ENCODE measurements around the gene CLN5.
"Not testable (repeated sequence)": the region's sequence is repeated elsewhere in the genome, so short reads cannot be mapped to it uniquely, and the experiment has no call there.

Gene CLN5

DNA sequence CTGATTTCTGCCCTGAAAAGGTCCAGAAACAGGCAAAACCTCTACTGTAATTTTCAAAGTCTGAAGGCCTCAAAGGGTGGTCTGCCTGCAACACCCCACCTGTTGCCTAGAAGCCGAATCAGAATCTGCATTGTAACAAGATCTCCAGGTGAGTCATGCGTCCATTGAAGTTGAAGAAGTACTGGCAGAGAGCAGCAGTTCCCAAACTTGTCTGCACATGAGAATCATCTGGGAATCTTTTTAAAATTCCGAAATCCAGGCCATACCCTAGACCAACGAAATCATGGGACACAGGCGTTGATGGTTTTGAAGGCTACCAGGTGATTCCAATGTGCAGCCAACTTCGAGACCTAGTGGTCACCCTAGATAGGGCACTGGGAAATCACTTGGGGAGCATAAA lies 16.0 kb upstream of the CLN5 start:
- no peak for DNase-seq (ENCODE audit: low read depth in 4 of 4, low spot score in 1 of 4)

- DNase-seq (ENCODE audit: low read depth in 4 of 4, low spot score in 1 of 4), result no peak
Measured at GRCh38 chr13:76976490-76976889, 15.4 kb upstream of the CLN5 start.

DNA sequence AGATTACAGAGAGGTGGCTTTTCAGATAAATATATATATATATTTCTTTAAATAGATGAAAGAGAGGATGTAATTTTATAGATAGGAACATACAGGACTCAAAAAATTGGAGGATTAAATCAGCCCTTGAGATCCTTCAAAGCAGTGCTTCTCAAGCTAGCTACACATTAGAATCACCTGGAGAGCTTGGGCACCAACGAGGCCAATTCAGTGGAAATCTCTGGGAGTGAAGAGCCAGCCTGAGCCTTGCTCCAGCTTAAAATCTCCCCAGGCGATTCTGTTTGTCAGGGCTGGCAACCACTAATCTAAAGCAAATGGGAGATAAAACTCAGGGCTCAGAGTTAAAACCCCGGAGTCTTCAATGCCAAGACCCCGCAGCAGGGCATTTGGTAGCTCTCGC lies 15.0 kb upstream of the CLN5 start:
- no peak for DNase-seq (ENCODE audit: low read depth in 4 of 4, low spot score in 1 of 4)

DNA sequence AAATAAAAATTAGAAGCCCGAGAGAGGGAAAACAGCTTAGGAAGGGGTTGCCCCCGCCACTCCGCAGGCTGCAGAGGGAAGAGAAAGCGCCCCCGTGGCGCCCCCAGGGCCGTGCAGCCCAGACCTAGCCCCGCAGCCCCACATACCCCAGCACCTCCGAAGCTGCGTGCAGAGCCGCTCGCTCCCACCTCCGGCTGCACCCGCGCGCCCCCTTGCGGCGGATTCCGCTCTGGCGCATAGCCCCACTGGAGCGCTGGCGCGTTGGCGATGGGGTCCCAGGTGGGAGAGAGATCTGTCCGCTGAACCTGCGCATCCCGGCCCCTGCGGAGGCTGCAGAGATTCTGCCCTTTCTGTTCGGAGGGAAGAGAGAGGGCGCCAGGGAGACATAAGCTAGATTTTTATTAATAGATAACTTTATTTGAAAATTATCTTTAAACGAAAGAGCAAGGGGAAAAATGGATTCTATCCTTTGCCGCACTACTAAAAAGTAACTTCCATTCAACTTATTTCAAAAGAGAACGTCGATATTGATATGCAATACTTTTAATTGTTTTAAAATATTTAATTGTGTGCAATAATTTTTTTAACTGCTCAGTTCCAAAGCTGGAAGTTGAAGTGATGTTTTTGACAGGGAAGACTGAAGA lies 11.7 kb upstream of the CLN5 start:
- DNase-seq (ENCODE audit: low read depth in 4 of 4, low spot score in 1 of 4), result peak; percentile 77 to 87 (median 84)

GRCh38 chr13:76982061-76982460 lies 9.8 kb upstream of the CLN5 start:
- DNase-seq (ENCODE audit: low read depth in 4 of 4, low spot score in 1 of 4), result no peak

GRCh38 chr13:76983676-76984075 lies 8.2 kb upstream of the CLN5 start:
- no peak for DNase-seq (ENCODE audit: low read depth in 4 of 4, low spot score in 1 of 4)

DNA sequence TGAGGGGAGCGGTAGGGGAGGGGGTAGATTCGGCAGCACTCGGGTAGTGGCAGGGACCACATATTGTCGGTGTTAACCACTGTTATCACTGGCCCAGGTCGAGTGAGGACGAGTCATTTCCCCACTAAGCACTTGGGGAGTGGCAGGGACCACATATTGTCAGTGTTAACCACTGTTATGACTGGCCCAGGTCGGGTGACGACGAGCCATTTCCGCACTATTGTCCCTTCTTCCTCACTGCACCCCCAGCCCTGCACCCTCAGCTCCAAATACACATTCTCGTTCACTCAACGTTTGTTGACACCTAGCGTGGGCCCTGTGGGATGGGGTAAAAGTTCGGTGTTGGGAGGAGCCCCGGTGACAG lies 467 bp upstream of the CLN5 start:
- DNase-seq (ENCODE audit: low read depth in 4 of 4, low spot score in 1 of 4), result peak; percentile 34 to 53 (median 40)

DNA sequence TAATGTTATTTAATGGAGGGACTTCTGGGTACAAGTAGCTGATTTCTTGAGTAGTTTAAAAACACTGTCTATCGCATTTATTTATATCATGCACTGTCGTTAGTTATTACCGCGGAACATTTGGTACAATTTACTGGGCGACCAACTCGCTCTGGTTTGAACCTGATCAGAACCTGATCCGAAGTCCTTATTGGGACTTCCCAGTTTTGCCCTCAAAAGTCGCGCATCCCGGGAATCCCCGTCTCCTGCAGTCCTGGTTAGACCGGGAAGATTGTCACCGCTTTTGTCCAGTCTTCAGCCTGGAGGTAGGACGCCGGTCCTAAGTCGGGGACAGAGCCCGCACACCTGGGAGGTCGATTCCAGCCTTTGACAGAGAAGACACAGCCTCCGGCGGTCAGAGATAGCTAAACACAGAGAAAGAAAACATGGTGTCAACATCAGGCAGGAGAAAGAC lies 694 bp downstream of the CLN5 start:
- no peak for DNase-seq (ENCODE audit: low read depth in 4 of 4, low spot score in 1 of 4)

DNA sequence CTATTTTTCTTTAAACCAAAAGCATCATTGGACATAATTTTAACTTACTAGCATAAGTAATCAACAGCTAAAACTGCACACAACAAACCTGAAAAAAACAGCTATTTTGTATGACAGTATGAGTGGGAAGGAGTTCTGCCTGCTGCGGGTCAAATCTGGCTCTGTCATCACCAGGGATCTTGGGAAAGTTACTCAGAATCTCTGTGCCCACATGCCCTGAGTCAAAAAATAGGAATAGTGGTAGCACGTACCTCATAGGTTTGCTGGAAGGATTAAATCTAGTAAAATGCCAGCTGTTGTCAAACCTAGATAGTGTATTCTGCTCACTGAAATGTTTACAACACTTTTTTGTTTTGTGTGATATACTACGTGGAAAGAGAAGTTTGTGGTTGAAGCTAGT lies 1.1 kb downstream of the CLN5 start:
- DNase-seq (ENCODE audit: low read depth in 4 of 4, low spot score in 1 of 4), result no peak

- DNase-seq (ENCODE audit: low read depth in 4 of 4, low spot score in 1 of 4), result no peak
Measured at GRCh38 chr13:76993473-76993872, 1.6 kb downstream of the CLN5 start.

DNA sequence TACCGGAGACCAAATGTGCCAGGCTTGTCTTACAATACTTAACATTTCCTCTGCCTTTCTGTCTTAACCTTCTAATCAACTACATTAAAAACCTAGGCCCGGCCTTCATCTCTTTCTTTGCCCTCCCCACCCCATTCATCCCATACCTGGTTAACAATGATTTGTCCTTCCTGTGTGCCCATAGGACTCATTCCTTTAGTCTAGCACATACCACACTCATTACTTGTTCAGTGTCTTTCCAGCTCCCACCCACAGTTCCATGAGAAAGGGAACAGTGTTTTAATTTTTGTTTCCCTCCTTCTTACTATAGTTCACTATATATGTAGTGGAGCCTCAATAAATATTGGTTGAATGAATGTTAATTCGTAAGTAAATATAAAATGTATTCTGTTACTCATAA lies 2.4 kb downstream of the CLN5 start:
- DNase-seq (ENCODE audit: low read depth in 4 of 4, low spot score in 1 of 4), result no peak

DNA sequence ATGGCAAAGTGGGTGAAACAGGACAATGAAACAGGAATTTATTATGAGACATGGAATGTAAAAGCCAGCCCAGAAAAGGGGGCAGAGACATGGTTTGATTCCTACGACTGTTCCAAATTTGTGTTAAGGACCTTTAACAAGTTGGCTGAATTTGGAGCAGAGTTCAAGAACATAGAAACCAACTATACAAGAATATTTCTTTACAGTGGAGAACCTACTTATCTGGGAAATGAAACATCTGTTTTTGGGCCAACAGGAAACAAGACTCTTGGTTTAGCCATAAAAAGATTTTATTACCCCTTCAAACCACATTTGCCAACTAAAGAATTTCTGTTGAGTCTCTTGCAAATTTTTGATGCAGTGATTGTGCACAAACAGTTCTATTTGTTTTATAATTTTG lies 8.6 kb downstream of the CLN5 start:
- DNase-seq (ENCODE audit: low read depth in 4 of 4, low spot score in 1 of 4), result no peak

GRCh38 chr13:77001540-77001939 lies 9.7 kb downstream of the CLN5 start:
- no peak for DNase-seq (ENCODE audit: low read depth in 4 of 4, low spot score in 1 of 4)

DNA sequence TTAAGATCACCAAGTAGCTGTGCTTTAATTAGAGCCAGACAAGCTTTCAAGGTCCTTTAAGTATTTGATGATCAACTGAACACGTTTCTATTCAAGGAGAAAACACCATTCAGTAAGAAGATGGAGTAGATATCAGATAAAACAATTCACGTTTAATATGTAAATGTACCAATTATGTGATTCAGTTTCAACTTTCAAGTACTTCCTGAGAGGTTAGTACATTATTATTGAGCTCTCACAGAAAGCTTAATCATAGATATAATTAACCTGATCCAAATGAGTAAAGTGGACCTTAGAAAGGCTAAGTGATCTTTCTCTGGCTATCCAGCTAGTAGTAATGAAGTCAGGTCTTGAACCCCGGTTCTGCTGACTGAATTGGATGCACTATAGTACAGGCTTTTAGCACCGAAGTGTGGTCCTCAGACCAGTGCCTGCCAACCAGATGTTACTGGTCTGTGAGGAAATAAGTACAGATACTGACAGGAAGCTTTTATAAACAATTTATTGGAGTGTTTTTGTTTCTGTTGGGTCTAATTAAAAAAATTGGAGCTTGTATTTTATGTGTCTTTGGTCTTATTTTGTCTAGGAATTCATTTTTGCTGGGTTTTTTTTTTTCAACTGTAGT lies 10.2 kb downstream of the CLN5 start:
- no peak for DNase-seq (ENCODE audit: low read depth in 4 of 4, low spot score in 1 of 4)

DNA sequence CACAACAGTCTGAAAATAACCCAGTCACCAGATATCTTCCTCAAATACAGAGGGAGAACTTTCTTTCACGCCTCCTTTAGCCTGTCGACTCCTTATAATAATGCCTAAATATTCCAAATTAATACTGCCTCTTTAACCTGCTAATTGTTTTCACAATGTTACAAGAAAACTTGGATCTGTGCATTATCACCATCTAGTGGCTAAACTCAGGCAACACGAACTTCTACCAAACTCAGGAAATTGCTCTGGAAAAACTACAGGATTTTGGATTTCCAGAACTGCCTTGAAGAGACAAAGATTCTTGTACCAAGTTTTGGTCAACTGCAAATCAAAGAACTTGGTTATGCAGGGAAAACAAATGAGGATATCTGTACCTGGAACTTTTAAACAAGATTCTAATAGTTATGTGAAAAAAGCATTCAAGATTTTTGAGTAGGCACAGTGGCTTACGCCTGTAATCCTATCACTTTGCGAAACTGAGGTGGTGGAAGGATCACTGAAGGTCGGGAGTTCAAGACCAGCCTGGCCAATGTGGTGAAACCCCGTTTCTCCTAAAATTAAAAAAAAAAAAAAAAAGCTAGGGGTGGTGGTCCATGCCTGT lies 10.8 kb downstream of the CLN5 start:
- no peak for DNase-seq (ENCODE audit: low read depth in 4 of 4, low spot score in 1 of 4)

GRCh38 chr13:77008337-77008736 lies 16.5 kb downstream of the CLN5 start:
- DNase-seq (ENCODE audit: low read depth in 4 of 4, low spot score in 1 of 4), result not testable (repeated sequence)

- no peak for DNase-seq (ENCODE audit: low read depth in 4 of 4, low spot score in 1 of 4)
Measured at GRCh38 chr13:77009011-77009410, 17.1 kb downstream of the CLN5 start.

DNA sequence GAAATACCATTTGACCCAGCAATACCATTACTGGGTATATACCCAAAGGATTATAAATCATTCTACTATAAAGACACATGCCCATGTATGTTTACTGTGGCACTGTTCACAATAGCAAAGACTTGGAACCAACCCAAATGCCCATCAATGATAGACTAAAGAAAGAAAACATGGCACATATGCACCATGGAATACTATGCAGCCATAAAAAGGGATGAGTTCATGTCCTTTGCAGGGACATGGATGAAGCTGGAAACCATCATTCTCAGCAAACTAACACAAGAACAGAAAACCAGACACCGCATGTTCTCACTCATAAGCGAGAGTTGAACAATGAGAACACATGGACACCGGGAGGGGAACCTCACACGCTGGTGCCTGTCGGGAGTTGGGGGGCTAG lies 17.8 kb downstream of the CLN5 start:
- not testable (repeated sequence) for DNase-seq (ENCODE audit: low read depth in 4 of 4, low spot score in 1 of 4)

- DNase-seq (ENCODE audit: low read depth in 4 of 4, low spot score in 1 of 4), result no peak
Measured at GRCh38 chr13:77013853-77014542, 22.1 kb downstream of the CLN5 start.

DNA sequence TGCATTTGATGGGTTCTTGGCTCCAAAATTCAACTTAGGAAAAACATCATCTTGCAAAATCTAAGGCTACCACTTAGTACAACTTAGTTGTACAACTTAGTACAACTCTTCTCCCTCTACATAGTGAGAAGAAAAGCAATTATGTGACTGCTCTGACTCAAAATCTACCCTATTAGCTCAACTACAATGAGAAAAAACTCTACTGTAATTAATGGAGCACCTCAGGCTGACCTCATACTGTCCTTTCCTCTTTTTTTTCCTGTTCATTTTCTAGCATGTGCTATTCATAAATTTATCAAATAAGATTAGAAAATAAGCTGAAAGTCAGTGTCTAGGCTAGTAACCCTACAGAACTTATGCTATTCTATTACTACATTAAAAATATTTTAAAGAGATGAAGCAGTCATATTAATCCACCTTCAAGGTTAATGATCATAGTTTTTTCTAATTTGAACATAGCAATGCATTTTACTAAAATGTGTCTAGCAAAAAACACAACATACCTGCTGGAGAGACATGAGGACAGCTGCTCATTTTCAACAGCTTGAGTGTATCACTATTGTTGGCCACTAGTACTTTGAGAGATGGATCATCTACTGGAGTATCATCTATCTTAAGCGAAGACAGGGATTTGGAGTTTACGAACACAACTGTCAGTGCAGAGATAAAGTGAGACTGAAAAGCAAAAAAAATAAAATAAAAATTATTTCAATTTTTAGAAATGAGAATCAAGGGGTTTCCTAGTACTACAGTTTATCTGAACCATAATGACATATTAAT lies 23.2 kb downstream of the CLN5 start:
- DNase-seq (ENCODE audit: low read depth in 4 of 4, low spot score in 1 of 4), result no peak

DNA sequence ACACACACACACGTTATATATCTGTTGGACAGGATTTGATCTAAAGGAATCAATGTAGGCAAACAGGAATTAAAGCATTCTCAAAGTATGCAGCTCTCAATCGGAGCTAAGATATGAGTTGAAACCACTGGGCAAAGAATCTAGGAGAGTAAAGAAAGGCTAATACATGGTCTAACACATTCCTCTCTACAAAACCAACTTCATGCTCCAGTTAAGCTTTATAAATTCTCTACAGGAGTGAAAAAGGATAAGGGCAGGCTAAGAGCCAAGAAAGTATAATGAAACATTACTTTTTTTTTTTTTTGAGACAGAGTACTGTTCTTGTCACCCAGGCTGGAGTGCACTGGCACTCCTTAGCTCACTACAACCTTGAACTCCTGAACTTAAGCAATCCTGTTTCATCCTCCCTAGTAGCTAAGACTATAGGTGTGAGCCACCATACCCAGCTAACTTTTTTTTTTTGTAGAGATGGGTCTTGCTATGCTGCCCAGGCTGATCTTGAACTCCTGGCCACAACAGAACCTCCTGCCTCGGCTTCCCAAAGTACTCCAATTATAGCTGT lies 24.5 kb downstream of the CLN5 start:
- no peak for DNase-seq (ENCODE audit: low read depth in 4 of 4, low spot score in 1 of 4)

Measured in stimulated activated CD4-positive, alpha-beta T cell treated with anti-CD3 and anti-CD28 coated beads, Interleukin-1b, Interleukin-23, amount 100 ng/mL, for 24 hours (primary cell).